Activated B cell treated with CpG ODN at 0.5 μM for 24 hours (primary cell): Measurements from ENCODE around the gene TMEM45A. TPM values are rescaled to one million over a fixed set of nuclear protein-coding genes. Genes with fewer than 3 reads are reported as not detected.

Source experiments
- ATAC-seq: fragments of 200-7000 bp; cut with Tn5 transposase; one replicate; pipeline ENCODE4 v1.10.0; 2021; ENCODE audit warnings: low read depth, mild to moderate bottlenecking, moderate library complexity
- CTCF ChIA-PET: fragments of 350-600 bp; sonication (Branson Sonifier 250); formaldehyde crosslinking; loops from one replicate; lab custom pipeline; 2021; ENCODE audit warnings: antibody characterized with exemption; lab: Charles Lee
- POLR2A ChIA-PET: fragments of 350-600 bp; sonication (Branson Sonifier 250); formaldehyde crosslinking; loops from one replicate; lab custom pipeline; 2021; ENCODE audit warnings: antibody characterized with exemption; lab: Charles Lee
- DNase-seq: peaks from one replicate; pipeline ENCODE4 v3.0.0; 2022
- H3K27ac Mint-ChIP-seq: one replicate; pipeline ENCODE4 v1.8.0; 2020; ENCODE audit warnings: mixed read lengths
- H3K27me3 Mint-ChIP-seq: one replicate; pipeline ENCODE4 v1.8.0; 2021; ENCODE audit warnings: mixed read lengths
- H3K36me3 Mint-ChIP-seq: one replicate; pipeline ENCODE4 v1.8.0; 2021; ENCODE audit warnings: low read depth, mixed read lengths
- H3K4me1 Mint-ChIP-seq: one replicate; pipeline ENCODE4 v1.8.0; 2021; ENCODE audit warnings: mixed read lengths
- H3K4me3 Mint-ChIP-seq: one replicate; pipeline ENCODE4 v1.8.0; 2020; ENCODE audit warnings: mild to moderate bottlenecking, mixed read lengths
- H3K9me3 Mint-ChIP-seq: one replicate; pipeline ENCODE4 v1.8.0; 2020; ENCODE audit warnings: mixed read lengths
- intact Hi-C: fragments of 100-400 bp; cut with micrococcal nuclease; formaldehyde crosslinking; loops from one replicate; pipeline ENCODE4 v1.15.1; 2024
- total RNA-seq: library from RNA; stranded (reverse); gene quantifications from 2 replicates; pipeline ENCODE4 v1.2.3, GENCODE V29; 2022
- TF ChIP-seq, protein P1 (sequence below): fragments of 200-600 bp; IDR thresholded peaks from one replicate; pipeline ENCODE4 v1.8.0; 2022; ENCODE audit warnings: antibody characterized with exemption, mild to moderate bottlenecking

TMEM45A gene
- total RNA-seq, 1 donor from 2014 or later: 0.13 TPM

DNA sequence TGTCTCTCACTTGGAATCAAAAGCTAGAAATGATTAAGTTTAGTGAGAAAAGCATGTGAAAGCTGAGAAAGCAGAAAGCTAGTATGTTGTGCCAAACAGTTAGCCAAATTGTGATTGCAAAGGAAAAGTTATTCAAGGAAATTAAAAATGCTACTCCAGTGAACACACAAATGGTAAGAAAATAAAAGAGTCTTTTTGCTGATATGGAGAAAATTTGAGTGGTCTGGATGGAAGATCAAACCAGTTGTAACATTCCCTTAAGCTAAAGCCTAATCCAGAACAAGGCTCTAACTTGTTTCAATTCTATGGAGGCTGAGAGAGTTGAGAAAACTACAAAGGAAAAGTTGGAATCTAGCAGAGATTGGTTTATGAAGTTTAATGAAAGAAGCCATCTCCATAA is 128.8 kb downstream of the TMEM45A start:
- Mint-ChIP-seq H3K4me3 (no peak overlapping the region), H3K36me3 (no peaks in the 10 kb centered on the region), H3K27ac (no peak overlapping the region), H3K4me1 (no peaks in the 10 kb centered on the region), H3K9me3 (peaks cover 9% of the 10 kb centered on the region), H3K27me3 (peaks cover 5% of the 10 kb centered on the region)
- DNase-seq: no peak
- ChIA-PET CTCF (no interaction called here), POLR2A (no interaction called here)
- ATAC-seq: no peak
- intact Hi-C loops: no loop called here
- TF ChIP-seq, protein P1, sequence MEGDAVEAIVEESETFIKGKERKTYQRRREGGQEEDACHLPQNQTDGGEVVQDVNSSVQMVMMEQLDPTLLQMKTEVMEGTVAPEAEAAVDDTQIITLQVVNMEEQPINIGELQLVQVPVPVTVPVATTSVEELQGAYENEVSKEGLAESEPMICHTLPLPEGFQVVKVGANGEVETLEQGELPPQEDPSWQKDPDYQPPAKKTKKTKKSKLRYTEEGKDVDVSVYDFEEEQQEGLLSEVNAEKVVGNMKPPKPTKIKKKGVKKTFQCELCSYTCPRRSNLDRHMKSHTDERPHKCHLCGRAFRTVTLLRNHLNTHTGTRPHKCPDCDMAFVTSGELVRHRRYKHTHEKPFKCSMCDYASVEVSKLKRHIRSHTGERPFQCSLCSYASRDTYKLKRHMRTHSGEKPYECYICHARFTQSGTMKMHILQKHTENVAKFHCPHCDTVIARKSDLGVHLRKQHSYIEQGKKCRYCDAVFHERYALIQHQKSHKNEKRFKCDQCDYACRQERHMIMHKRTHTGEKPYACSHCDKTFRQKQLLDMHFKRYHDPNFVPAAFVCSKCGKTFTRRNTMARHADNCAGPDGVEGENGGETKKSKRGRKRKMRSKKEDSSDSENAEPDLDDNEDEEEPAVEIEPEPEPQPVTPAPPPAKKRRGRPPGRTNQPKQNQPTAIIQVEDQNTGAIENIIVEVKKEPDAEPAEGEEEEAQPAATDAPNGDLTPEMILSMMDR: no peak

Other genes with a start within 250 kb of the TMEM45A start
- 27.2 and 27.7 TPM in 2 replicates for gene TBC1D23, start 231.6 kb upstream of the TMEM45A start, total RNA-seq
- 52.0 and 55.6 TPM in 2 replicates for gene NIT2, start 157.9 kb upstream of the TMEM45A start, total RNA-seq
- gene TOMM70, start 91.5 kb upstream of the TMEM45A start, total RNA-seq: 34.5 and 37.3 TPM in 2 replicates
- 1.7 and 2.4 TPM in 2 replicates for gene LNP1, start 91.1 kb upstream of the TMEM45A start, total RNA-seq
- gene ADGRG7, start 117.0 kb downstream of the TMEM45A start, total RNA-seq: not detected in 2 replicates
- 42.5 and 44.5 TPM in 2 replicates for gene TFG, start 216.9 kb downstream of the TMEM45A start, total RNA-seq